ENCODE results near the gene PDCD6IP.

PDCD6IP gene

GRCh38 chr3:33895658-33896057 is 97.2 kb downstream of the PDCD6IP start:
- no peak for DNase-seq

GRCh38 chr3:33897306-33897705 is 98.9 kb downstream of the PDCD6IP start:
- DNase-seq: no peak

- no peak for DNase-seq
These were observed 100.5 kb downstream of the PDCD6IP start for GRCh38 chr3:33898901-33899300.

- DNase-seq: no peak
These were observed 102.0 kb downstream of the PDCD6IP start for GRCh38 chr3:33900440-33900808.

- no peak for DNase-seq
These were observed 102.5 kb downstream of the PDCD6IP start for GRCh38 chr3:33900809-33901505.

GRCh38 chr3:33901862-33902563 is 103.6 kb downstream of the PDCD6IP start:
- no peak for DNase-seq

- DNase-seq: no peak
These were observed 106.3 kb downstream of the PDCD6IP start for GRCh38 chr3:33904730-33905129.

GRCh38 chr3:33908250-33908851 is 109.9 kb downstream of the PDCD6IP start:
- DNase-seq: no peak

- no peak for DNase-seq
These were observed 111.1 kb downstream of the PDCD6IP start for GRCh38 chr3:33909547-33909946.

- DNase-seq: no peak
These were observed 111.6 kb downstream of the PDCD6IP start for GRCh38 chr3:33910031-33910430.

- DNase-seq: peak; percentile 66
These were observed 113.3 kb downstream of the PDCD6IP start for GRCh38 chr3:33911525-33912322.

- DNase-seq: no peak
These were observed 115.8 kb downstream of the PDCD6IP start for GRCh38 chr3:33914212-33914611.

- DNase-seq: no peak
These were observed 116.4 kb downstream of the PDCD6IP start for GRCh38 chr3:33914731-33915379.

GRCh38 chr3:33915796-33916546 is 117.5 kb downstream of the PDCD6IP start:
- peak; percentile 22 for DNase-seq

GRCh38 chr3:33918126-33918756 is 119.8 kb downstream of the PDCD6IP start:
- no peak for DNase-seq
